Heart right ventricle (tissue), 16 donors: ENCODE results near the gene ACKR3. TPM values are rescaled to one million over a fixed set of nuclear protein-coding genes. Genes with fewer than 3 reads are reported as not detected.
A peak's percentile ranks its signal among the peaks of the same experiment; 100 is the strongest.

Experiments
- ATAC-seq, 8 donors: fragments of 200-7000 bp; cut with Tn5 transposase; one replicate each; pipeline ENCODE4 v1.9.1; 2020; ENCODE audit warnings: mild to moderate bottlenecking in 8 of 8, moderate library complexity in 8 of 8, moderate number of reproducible peaks in 1 of 8
- DNase-seq, 2 donors: peaks; one replicate each; pipeline ENCODE4 v3.0.0-alpha.2; 2020
- H3K27ac ChIP-seq, 10 donors: fragments of 200-600 bp; sonication (generic) in 2 of 10; one replicate each; pipeline versions ENCODE4 v1.5.0 to v1.8.0; 2020 to 2022; ENCODE audit warnings: mild to moderate bottlenecking in 3 of 10
- H3K27me3 ChIP-seq, 7 donors: fragments of 200-600 bp; one replicate each; pipeline ENCODE4 v1.8.0; 2021 to 2022; ENCODE audit warnings: mild to moderate bottlenecking in 2 of 7
- H3K36me3 ChIP-seq, 9 donors: fragments of 200-600 bp; sonication (generic) in 1 of 9; one replicate each; pipeline versions ENCODE4 v1.5.0 to v1.8.0; 2020 to 2022; ENCODE audit warnings: mild to moderate bottlenecking in 2 of 9
- H3K4me1 ChIP-seq, 9 donors: fragments of 200-600 bp; sonication (generic) in 1 of 9; one replicate each; pipeline versions ENCODE4 v1.5.0 to v1.8.0; 2020 to 2022; ENCODE audit warnings: mild to moderate bottlenecking in 4 of 9
- H3K4me3 ChIP-seq, 10 donors: fragments of 200-600 bp; sonication (generic) in 2 of 10; one replicate each; pipeline versions ENCODE4 v1.5.0 to v1.8.0; 2020 to 2022; ENCODE audit warnings: mild to moderate bottlenecking in 7 of 10, moderate library complexity in 2 of 10
- H3K9me3 ChIP-seq, 11 donors: fragments of 200-600 bp in 10 of 11; sonication (generic) in 2 of 11; one replicate each; pipeline versions ENCODE4 v1.5.0 to v1.8.0; 2013 to 2022; ENCODE audit warnings: mild to moderate bottlenecking in 2 of 11, control low read depth in 1 of 11, moderate library complexity in 1 of 11
- CTCF ChIP-seq, 9 donors: fragments of 200-600 bp; sonication (generic) in 2 of 9; IDR thresholded peaks; one replicate each; pipeline versions ENCODE4 v1.5.0 to v1.8.0; 2021 to 2022; ENCODE audit warnings: antibody characterized with exemption in 9 of 9, mild to moderate bottlenecking in 5 of 9, moderate library complexity in 1 of 9
- WGBS, 2 donors: extraction: QIAGEN DNeasy Blood & Tissue Kit; methylation state at CpG; one replicate each; pipeline ENCODE4 v1.1.7; 2013; ENCODE audit warnings: inconsistent platforms in 1 of 2; 5-methylcytosine and 5-hydroxymethylcytosine counted together
- intact Hi-C, 10 donors: fragments of 100-400 bp; cut with DNase I; formaldehyde crosslinking; loops; one replicate each; pipeline versions ENCODE4 v1.11.1 to v1.14.2; 2022
- polyA plus RNA-seq, 2 donors: library from polyadenylated mRNA; stranded (reverse); fragments of 200-250 nt; gene quantifications; one replicate each; pipeline ENCODE4 v1.2.3, GENCODE V29; 2013
- total RNA-seq, 10 donors: library from RNA; stranded (reverse); fragmentation: NEBNext Ultra II Directional in 3 of 10; extraction: Animal tissue kit (Norgen Biotek cat#: 25700) in 3 of 10; gene quantifications; one replicate each; pipeline versions ENCODE4 v1.2.1 to v1.2.4, GENCODE V29; 2021 to 2023
- donor health status: Arrhythmogenic right ventricular cardiomyopathy.
- donor health status: ischemic (EF 13 %, LVEDD 7.1; RV severe dilation, severe dysfunction).
- donor health status: healthy with polysubstance abuse.
- donor health status: DM: no; HTN: yes; CAD: no.
- donor health status: DM: no; HTN: no; CAD: no.
- donor health status: ischemic (EF 25% LVEDD 6.9; RV normal size, moderate dysfunction).
- donor health status: ischemic (EF 25% LVEDD 5.7; RV mildly dilated, moderate dysfunction).
- donor health status: healthy.
- donor health status: DM: yes; HTN: yes; CAD: no.
- donor health status: Ischemic cardiomyopathy.
- donor health status: ischemic (EF 35%, LVEDD 5.7; RV mildly dilated, moderate dysfunction).
- donor health status: nonischemic (EF 11% LVEDD 7.7; RV severe dilation, severe dysfunction).
- donor health status: DM: yes; HTN: yes; CAD: no.
- donor health status: PGD.
- donor health status: ischemic (EF 29% LVEDD 5.4; RV normal size, mild dysfunction).
- donor health status: nonischemic (EF 23%, LVEDD 6.1; RV moderate dilation, normal function).

ACKR3 gene
- total and polyA plus RNA-seq, 12 donors, result 17.7 to 102 (median 42.5) TPM

DNA sequence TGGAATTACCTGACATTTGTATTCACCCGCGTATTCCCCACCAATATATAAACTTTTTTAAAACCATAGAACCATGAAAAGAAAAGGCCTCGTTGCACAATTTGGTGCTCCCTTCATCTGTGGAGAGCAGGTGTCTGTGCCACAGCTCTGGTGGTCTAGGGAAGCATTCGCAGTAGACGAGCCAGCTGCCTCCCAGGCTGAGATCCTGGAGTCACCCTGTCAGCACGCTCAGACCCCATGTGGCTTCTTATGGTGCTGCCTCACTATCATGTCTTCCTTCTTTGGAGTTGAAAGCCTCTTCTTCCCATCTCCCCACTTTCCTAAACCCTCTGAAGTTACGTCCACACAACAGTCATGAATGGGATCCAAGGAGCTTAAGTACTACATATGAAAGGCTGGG lies 38.4 kb upstream of the ACKR3 start:
- ATAC-seq (no peak), DNase-seq (no peak)
- intact Hi-C loops, result no loop called here
- H3K9me3 ChIP-seq, result no peaks in the 10 kb centered on the region
- TF ChIP-seq CTCF (IDR thresholded peaks at IDR 0.05), result no peak
- no peaks in the 10 kb centered on the region for H3K36me3 ChIP-seq
- H3K27me3 ChIP-seq, result no peaks in the 10 kb centered on the region
- WGBS, 2 donors, result 96% methylated on average over 7 of the region's 7 CpGs
- H3K27ac ChIP-seq, result no peak overlapping the region
- H3K4me1 ChIP-seq, result no peaks in the 10 kb centered on the region
- no peak overlapping the region for H3K4me3 ChIP-seq

GRCh38 chr2:236531996-236532395 lies 37.6 kb upstream of the ACKR3 start:
- H3K4me1 ChIP-seq, result peaks cover 0 to 5% (median 0%) of the 10 kb centered on the region in 9 donors
- no peak for DNase-seq
- no peaks in the 10 kb centered on the region for H3K9me3 ChIP-seq
- WGBS, 2 donors, result 93 to 94% methylated on average over 1 of the region's 1 CpG
- no peak for TF ChIP-seq CTCF (IDR thresholded peaks at IDR 0.05)
- H3K36me3 ChIP-seq, result no peaks in the 10 kb centered on the region
- ATAC-seq, result no peak
- H3K27me3 ChIP-seq, result no peaks in the 10 kb centered on the region
- intact Hi-C loops, result no loop called here
- H3K27ac ChIP-seq, result no peak overlapping the region
- H3K4me3 ChIP-seq, result no peak overlapping the region

GRCh38 chr2:236533343-236533742 lies 36.3 kb upstream of the ACKR3 start:
- H3K27me3 ChIP-seq, result no peaks in the 10 kb centered on the region
- H3K4me3 ChIP-seq, result no peak overlapping the region
- peaks cover 0 to 14% (median 0%) of the 10 kb centered on the region in 9 donors for H3K4me1 ChIP-seq
- intact Hi-C loops, result no loop called here
- H3K36me3 ChIP-seq, result no peaks in the 10 kb centered on the region
- ATAC-seq (no peak), DNase-seq (no peak)
- TF ChIP-seq CTCF (IDR thresholded peaks at IDR 0.05), result no peak
- H3K9me3 ChIP-seq, result no peaks in the 10 kb centered on the region
- WGBS, 2 donors, result 80 to 82% methylated on average over 4 of the region's 4 CpGs
- H3K27ac ChIP-seq, result no peak overlapping the region

GRCh38 chr2:236535024-236535423 lies 34.6 kb upstream of the ACKR3 start:
- H3K27ac ChIP-seq, result no peak overlapping the region
- H3K27me3 ChIP-seq, result no peaks in the 10 kb centered on the region
- WGBS, 2 donors, result 62 to 68% methylated on average over 5 of the region's 5 CpGs
- no peak for TF ChIP-seq CTCF (IDR thresholded peaks at IDR 0.05)
- ATAC-seq (peak in 1 of 8 donors; percentile 24), DNase-seq (no peak)
- no peak overlapping the region for H3K4me3 ChIP-seq
- H3K9me3 ChIP-seq, result no peaks in the 10 kb centered on the region
- H3K4me1 ChIP-seq, result peaks cover 0 to 14% (median 0%) of the 10 kb centered on the region in 9 donors
- H3K36me3 ChIP-seq, result no peaks in the 10 kb centered on the region
- intact Hi-C loops, result no loop called here
